GM18507 (cell line): ENCODE results near the gene LOXL1.

Experiments used
- DNase-seq: peaks from one replicate; pipeline ENCODE4 v3.0.0; 2011; ENCODE audit warnings: low read depth; ENCODE audit not compliant: insufficient read length; ENCODE audit errors: extremely low spot score
- FAIRE-seq: peaks from 2 replicates; lab custom pipeline; 2011; peaks lifted over from hg19 to GRCh38; lab: Jason Lieb, UNC

LOXL1 gene

GRCh38 chr15:73987681-73988444 is 61.6 kb downstream of the LOXL1 start:
- no peak for DNase-seq
- peak; percentile 57 for FAIRE-seq

- FAIRE-seq (no peak), DNase-seq (no peak)
Observed at GRCh38 chr15:73988445-73988969, 62.2 kb downstream of the LOXL1 start.

- no peak for FAIRE-seq
Observed at GRCh38 chr15:73989001-73989798, 62.9 kb downstream of the LOXL1 start.

GRCh38 chr15:73990250-73991005 is 64.2 kb downstream of the LOXL1 start:
- FAIRE-seq (no peak), DNase-seq (no peak)

More at GRCh38 chr15:73989001-73989798, 62.9 kb downstream of the LOXL1 start:
- DNase-seq: no peak

GRCh38 chr15:73991260-73991659 is 65.0 kb downstream of the LOXL1 start:
- no peak for DNase-seq
- FAIRE-seq: no peak

GRCh38 chr15:73991726-73992593 is 65.7 kb downstream of the LOXL1 start, which contains the start of gene STOML1:
Gene STOML1, minus strand, starts transcription at chr15:73992295. Its CDS starts 72 bp downstream, at chr15:73992223.
- DNase-seq: peak; percentile 97
- peak; percentile 89 for FAIRE-seq

- DNase-seq (no peak), FAIRE-seq (no peak)
Observed at GRCh38 chr15:73992594-73992898, 66.3 kb downstream of the LOXL1 start.

- FAIRE-seq (no peak), DNase-seq (no peak)
Observed at GRCh38 chr15:73993211-73993994, 67.1 kb downstream of the LOXL1 start.

- peak; percentile 93 for FAIRE-seq
- peak; percentile 89 for DNase-seq
Observed at GRCh38 chr15:73994413-73994883, 68.2 kb downstream of the LOXL1 start, which contains the start of gene PML. Gene PML, plus strand, starts transcription at chr15:73994716. Its CDS starts 97 bp downstream, at chr15:73994813.

- DNase-seq (no peak), FAIRE-seq (peak; percentile 9)
Observed at GRCh38 chr15:73994912-73995622, 68.8 kb downstream of the LOXL1 start.

- FAIRE-seq: no peak
- no peak for DNase-seq
Observed at GRCh38 chr15:73996267-73996666, 70.0 kb downstream of the LOXL1 start.

GRCh38 chr15:73996939-73997338 is 70.7 kb downstream of the LOXL1 start:
- FAIRE-seq: peak; percentile 85

GRCh38 chr15:73997986-73998385 is 71.7 kb downstream of the LOXL1 start:
- FAIRE-seq: no peak
- DNase-seq: no peak

More at GRCh38 chr15:73996939-73997338, 70.7 kb downstream of the LOXL1 start:
- no peak for DNase-seq
